LNCAP (cell line): ENCODE measurements around the gene C4orf50.

ENCODE experiments used
- TF ChIP-seq, protein P1 (sequence below): fragments of 450-650 bp; IDR thresholded peaks from 2 replicates; pipeline ENCODE4 v1.5.1; 2017; ENCODE audit warnings: mild to moderate bottlenecking

The C4orf50 gene

DNA sequence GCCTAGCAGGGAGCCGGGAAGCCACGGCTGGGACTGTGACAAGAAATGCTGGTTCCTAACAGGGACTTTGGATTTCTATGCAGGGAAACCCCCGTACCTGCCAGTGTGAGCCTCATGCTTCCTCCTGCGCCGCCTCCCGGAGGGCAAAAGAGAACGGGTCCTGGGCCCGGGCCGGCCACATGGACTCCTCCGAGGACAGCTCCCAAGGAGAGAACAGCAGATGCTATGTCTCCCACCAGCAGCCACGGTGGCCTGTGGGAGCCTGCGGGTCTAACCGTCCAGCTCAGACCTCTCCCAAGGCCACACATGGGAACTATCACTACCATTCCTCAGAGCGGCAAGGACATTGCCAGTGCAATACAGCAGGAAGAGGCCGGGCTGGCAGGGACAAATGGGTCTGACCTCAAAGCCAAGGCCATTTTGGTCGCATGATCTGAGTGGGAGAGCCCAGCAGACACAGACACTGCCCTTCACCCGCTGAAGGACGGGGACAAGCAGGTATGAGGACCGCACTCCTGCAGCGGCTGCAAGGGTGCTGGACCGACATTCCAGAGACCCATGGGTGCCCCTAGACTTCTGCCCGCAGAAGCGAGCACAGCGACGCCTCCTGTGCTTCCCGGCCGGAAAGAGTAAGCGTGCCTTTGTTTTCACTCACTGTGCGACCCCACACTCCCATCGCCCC lies 4.5 kb upstream of the C4orf50 start:
- TF ChIP-seq, protein P1, sequence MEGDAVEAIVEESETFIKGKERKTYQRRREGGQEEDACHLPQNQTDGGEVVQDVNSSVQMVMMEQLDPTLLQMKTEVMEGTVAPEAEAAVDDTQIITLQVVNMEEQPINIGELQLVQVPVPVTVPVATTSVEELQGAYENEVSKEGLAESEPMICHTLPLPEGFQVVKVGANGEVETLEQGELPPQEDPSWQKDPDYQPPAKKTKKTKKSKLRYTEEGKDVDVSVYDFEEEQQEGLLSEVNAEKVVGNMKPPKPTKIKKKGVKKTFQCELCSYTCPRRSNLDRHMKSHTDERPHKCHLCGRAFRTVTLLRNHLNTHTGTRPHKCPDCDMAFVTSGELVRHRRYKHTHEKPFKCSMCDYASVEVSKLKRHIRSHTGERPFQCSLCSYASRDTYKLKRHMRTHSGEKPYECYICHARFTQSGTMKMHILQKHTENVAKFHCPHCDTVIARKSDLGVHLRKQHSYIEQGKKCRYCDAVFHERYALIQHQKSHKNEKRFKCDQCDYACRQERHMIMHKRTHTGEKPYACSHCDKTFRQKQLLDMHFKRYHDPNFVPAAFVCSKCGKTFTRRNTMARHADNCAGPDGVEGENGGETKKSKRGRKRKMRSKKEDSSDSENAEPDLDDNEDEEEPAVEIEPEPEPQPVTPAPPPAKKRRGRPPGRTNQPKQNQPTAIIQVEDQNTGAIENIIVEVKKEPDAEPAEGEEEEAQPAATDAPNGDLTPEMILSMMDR, result no peak

DNA sequence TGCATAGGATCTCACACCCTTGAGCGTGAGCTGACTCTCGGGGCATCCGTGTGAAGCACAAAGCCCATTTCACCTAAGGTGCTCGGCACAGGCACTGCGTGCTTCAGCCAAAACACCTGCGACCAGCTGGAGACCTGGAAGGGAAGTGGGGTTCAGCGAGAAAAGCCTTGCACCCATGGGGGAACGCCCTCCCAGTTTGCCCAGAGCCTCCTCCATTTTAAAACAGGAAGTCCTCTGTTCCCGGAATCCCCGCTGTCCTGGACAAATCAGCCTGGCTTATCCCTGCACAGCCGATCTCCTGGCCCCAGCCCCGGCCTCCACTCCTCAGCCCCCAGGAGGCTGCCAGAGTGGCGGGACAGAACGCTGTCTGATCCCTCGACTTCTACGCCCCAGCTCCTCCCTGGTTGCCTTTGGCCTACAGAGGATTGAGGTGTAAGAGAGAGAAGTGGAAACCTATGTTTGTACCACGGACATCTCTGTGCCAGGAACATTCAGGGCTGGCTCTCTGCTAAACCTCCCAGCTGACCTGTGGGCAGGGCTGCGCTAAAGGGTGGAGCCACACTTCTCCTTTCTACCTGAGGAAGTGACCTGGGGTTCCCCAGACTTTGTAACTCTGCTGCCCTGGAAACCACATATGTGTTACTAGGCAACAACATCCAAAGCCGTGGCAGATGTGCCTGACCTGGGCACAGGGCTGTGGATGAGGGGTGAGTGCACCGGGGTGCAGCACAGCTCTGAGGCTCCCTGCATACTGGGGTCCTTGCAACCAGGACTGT lies 3.8 kb upstream of the C4orf50 start:
- TF ChIP-seq, protein P1, result no peak

- TF ChIP-seq, protein P1, result no peak
Measured at GRCh38 chr4:6020613-6021012, 2.4 kb upstream of the C4orf50 start.

DNA sequence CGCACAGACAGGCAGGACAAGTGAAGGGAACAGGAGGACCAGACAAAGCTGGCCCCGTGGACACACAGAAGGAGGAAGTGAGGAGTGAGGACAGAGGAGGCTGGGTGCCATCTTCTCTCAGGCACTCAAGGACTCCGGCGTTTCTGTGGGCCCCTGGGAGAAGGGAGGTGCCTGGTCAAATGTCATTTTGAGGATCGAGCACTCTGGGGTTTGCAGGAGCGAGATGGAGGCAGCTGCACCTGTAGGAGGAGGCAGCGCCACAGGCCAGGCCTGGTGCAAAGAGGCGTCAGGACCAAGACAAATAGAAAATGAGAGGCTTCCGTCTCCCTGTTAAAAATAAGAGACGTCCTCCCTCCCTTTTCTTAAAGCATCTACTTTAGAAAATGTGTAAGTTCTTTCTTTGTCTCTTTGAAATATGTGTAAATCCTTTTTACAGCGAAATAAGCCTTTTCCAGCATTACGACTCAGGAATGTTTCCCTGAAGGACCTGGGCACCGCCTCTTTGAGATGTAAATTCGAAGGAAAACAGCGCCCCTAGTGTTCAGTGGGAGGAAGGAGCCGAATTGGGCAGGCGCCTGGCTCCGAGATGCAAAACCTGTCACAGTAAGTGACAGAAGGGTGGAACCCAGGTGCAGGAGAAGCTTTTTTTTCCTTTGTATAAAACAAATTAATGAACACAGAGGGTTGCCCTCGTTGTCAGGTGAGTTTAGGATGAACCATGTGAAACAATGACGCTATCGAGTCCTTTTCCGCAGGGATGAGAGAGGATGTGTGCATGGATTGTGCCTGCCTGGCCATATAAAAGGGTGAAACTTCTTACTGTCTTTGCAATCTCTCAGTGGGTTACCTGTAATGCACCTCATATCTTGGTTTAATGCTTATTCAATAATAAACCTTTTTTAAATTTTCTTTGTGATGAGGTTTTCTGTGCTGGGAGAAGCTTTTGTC lies 1.4 kb upstream of the C4orf50 start:
- TF ChIP-seq, protein P1, result peak; percentile 95

GRCh38 chr4:6017800-6018199 lies 431 bp downstream of the C4orf50 start:
- TF ChIP-seq, protein P1, result no peak

DNA sequence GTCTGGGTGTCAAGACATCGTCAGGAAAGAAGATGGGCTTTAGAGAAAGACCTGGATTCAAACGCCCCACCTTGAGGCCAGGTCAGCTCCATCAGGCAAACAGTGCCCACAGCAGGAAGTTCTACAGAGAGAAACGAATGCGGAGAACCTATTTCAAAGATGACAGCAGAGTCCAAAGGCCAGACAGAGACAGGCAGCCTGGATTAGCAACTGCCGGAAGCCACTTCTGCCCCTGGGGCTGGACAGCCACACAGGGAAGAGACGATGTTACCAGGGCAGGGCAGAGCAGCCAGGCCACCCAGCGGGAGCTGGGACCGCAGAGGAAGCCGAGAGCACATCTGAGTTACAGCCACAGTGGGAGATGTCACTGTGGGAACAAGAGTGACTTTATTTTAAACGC lies 1.2 kb downstream of the C4orf50 start:
- TF ChIP-seq, protein P1, result no peak

DNA sequence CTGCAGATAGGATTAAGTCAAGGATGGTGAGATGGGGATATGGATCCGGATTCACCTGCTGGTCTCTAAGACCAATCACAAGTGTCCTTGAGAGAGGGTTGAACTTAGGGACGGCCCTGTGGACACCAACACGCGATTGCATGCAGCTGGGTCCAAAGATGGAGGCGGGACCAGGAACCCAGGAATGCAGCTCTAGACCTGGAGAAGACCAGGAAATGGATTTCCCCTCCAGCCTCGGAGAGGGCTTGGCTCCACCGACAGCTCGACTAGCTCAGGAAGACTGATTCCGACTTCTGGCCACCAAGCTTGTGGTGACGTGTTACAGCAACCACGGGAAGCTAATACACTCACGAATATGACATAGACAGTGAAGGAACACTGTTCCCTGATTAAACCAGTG lies 4.7 kb downstream of the C4orf50 start:
- TF ChIP-seq, protein P1, result no peak
